Islet precursor cell (in vitro differentiated cells): Measurements from ENCODE around the gene ELK3.

Experiments
- DNase-seq: peaks from one replicate; pipeline ENCODE4 v3.0.0-alpha.2; 2018

The ELK3 gene

GRCh38 chr12:96193725-96194575, at the start of gene ELK3:
ELK3 (plus strand) TSS chr12:96194375.
- DNase-seq, result peak; percentile 91

GRCh38 chr12:96146747-96147146, 47.4 kb upstream of the ELK3 start:
- no peak for DNase-seq

GRCh38 chr12:96150442-96150841, 43.7 kb upstream of the ELK3 start:
- DNase-seq, result no peak

GRCh38 chr12:96152164-96152563, 42.0 kb upstream of the ELK3 start:
- no peak for DNase-seq

GRCh38 chr12:96153131-96153725, 40.9 kb upstream of the ELK3 start:
- no peak for DNase-seq

- DNase-seq, result no peak
Measured at GRCh38 chr12:96155181-96155580, 39.0 kb upstream of the ELK3 start.

- no peak for DNase-seq
Measured at GRCh38 chr12:96155781-96156180, 38.4 kb upstream of the ELK3 start.

GRCh38 chr12:96156211-96156610, 38.0 kb upstream of the ELK3 start:
- no peak for DNase-seq

- no peak for DNase-seq
Measured at GRCh38 chr12:96157427-96157826, 36.7 kb upstream of the ELK3 start.

GRCh38 chr12:96164951-96165811, 29.0 kb upstream of the ELK3 start:
- DNase-seq, result no peak

GRCh38 chr12:96166765-96167164, 27.4 kb upstream of the ELK3 start:
- no peak for DNase-seq

GRCh38 chr12:96167492-96167891, 26.7 kb upstream of the ELK3 start:
- DNase-seq, result no peak

GRCh38 chr12:96170328-96170727, 23.8 kb upstream of the ELK3 start:
- DNase-seq, result no peak

GRCh38 chr12:96170762-96171161, 23.4 kb upstream of the ELK3 start:
- no peak for DNase-seq

GRCh38 chr12:96171905-96172304, 22.3 kb upstream of the ELK3 start:
- no peak for DNase-seq

- no peak for DNase-seq
Measured at GRCh38 chr12:96172981-96173380, 21.2 kb upstream of the ELK3 start.

- no peak for DNase-seq
Measured at GRCh38 chr12:96176575-96176974, 17.6 kb upstream of the ELK3 start.

- no peak for DNase-seq
Measured at GRCh38 chr12:96177013-96177412, 17.2 kb upstream of the ELK3 start.

- DNase-seq, result no peak
Measured at GRCh38 chr12:96183734-96184370, 10.3 kb upstream of the ELK3 start.

- no peak for DNase-seq
Measured at GRCh38 chr12:96185914-96186313, 8.3 kb upstream of the ELK3 start.

- no peak for DNase-seq
Measured at GRCh38 chr12:96186607-96187301, 7.4 kb upstream of the ELK3 start.

- no peak for DNase-seq
Measured at GRCh38 chr12:96187956-96188355, 6.2 kb upstream of the ELK3 start.
